HG03521 (cell line): Measurements from ENCODE around the gene SEMA4G.

Source experiments
- ATAC-seq: cut with Tn5 transposase; IDR thresholded peaks from one replicate; pipeline ENCODE4 v1.9.1; 2021; ENCODE audit warnings: mild to moderate bottlenecking, moderate library complexity; ENCODE audit not compliant: unreplicated experiment

Gene SEMA4G, protein sequence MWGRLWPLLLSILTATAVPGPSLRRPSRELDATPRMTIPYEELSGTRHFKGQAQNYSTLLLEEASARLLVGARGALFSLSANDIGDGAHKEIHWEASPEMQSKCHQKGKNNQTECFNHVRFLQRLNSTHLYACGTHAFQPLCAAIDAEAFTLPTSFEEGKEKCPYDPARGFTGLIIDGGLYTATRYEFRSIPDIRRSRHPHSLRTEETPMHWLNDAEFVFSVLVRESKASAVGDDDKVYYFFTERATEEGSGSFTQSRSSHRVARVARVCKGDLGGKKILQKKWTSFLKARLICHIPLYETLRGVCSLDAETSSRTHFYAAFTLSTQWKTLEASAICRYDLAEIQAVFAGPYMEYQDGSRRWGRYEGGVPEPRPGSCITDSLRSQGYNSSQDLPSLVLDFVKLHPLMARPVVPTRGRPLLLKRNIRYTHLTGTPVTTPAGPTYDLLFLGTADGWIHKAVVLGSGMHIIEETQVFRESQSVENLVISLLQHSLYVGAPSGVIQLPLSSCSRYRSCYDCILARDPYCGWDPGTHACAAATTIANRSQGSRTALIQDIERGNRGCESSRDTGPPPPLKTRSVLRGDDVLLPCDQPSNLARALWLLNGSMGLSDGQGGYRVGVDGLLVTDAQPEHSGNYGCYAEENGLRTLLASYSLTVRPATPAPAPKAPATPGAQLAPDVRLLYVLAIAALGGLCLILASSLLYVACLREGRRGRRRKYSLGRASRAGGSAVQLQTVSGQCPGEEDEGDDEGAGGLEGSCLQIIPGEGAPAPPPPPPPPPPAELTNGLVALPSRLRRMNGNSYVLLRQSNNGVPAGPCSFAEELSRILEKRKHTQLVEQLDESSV

DNA sequence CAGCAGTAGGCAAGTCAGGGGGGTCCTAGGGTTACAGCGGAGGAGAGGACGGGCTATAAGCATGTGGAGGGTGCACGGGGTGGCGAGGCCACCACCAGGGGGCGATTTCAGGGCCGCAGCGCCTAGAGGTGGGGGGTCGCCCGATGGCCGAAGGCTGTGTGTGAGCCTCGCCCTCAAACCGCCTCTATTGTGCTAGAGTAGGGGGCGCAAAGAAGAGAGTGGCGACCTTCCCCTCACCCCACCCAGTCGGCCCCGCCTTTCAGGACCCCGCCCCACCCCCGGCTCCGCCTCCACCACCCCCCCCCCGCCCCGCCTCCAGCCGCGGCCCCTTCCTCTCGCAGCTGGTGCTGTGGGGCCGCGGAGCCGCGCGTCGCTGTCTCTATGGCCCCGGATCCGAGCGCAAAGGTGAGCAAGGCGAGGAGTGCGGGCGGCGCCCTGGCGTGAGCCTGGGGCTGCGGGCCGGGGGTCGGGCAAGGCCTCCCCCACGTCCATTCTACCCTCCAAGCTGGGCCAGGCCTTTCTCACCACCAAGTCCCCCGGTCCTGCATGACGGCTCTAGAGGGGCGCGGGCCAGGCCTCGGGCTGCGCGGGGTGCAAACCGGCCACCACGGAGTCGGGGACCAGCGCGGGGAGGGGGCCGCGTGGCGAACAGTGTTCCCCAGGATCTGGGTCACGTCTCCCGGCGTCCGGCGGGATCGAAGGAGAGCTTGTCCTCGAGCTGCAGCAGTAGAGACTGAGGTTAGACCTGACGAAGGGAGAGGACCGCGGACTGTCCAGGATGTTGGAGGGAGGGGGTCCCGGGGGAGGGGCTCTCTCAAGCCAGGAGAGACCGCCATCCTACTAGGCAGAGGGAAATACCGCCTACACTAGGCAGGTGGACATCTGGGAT is at the start of gene SEMA4G:
Gene SEMA4G, plus strand, starts transcription at position 318 of the 889 bp plus-strand sequence. CDS start 3,409 bp downstream, outside the sequence.
- ATAC-seq: no peak

DNA sequence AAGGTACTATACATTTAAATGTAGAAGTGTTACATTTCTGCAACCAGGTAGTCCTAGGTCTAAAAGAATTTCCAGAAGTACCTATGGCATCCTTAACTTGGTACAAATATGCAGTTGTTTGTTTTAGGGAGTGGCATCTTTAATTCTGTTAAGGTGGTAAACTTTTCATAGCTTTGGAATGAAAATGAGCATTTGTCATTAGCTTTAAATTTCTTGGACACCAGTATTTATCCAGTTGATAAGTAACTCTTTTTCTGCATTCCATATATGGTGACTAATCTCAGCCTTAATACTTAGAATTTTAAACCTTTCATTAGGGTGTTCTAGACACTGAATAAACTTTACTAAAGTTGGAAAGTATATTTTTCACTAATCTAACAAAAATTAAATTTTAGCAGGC is 45.7 kb upstream of the SEMA4G start:
- no peak for ATAC-seq

DNA sequence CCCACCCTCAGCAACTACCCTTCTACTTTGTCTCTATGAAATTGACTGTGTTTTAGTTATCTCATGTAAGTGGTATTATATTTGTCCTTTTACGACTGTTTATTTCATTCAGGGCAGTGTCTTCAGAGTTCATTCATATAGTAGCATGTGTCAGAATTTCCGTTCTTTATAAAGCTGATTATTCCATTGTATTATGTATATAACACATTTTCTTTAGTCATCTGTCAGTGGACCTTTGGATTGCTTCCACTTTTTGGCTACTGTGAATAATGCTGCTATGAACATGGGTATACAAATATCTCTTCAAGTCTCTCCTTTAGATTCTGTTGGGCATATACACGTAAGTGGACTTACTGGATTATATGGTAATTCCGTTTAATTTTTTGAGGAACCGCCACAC is 42.0 kb upstream of the SEMA4G start:
- ATAC-seq: no peak

DNA sequence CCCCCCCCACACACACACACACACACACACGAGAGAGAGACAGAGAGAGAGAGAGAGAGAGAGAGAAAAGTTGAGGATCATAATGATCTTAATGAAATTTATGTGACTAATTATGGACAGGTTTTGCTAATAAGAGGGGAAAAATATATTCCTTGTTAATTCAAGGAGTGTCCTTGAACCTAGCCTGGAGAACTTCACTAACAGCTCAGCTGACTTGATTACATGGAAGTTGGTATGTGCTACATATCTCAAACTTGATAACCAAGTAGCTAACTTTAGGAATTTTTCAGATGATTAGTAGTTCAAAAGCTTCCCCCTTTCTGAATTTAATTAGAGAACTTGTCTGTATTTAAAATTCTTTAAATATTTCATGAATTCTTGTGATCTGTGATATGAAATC is 41.3 kb upstream of the SEMA4G start:
- no peak for ATAC-seq

DNA sequence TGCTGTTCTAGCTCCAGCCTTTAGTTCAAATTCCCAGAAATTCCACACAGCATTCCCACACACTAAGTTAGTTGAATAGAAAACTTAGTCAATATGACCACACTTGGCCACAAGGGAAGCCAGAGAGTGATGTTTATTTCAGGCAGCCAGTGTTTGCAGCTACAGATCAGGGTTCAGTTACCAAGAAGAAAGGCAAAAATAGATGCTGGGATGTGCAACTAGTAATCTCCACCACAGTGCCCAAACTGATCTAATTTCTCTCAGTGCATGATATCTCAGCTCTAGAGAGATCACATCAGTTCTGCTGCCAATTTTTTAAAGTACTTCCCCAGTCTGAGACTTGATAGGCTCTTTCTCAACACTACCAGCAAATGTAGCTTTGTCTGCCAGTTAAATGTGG is 38.9 kb upstream of the SEMA4G start:
- no peak for ATAC-seq

DNA sequence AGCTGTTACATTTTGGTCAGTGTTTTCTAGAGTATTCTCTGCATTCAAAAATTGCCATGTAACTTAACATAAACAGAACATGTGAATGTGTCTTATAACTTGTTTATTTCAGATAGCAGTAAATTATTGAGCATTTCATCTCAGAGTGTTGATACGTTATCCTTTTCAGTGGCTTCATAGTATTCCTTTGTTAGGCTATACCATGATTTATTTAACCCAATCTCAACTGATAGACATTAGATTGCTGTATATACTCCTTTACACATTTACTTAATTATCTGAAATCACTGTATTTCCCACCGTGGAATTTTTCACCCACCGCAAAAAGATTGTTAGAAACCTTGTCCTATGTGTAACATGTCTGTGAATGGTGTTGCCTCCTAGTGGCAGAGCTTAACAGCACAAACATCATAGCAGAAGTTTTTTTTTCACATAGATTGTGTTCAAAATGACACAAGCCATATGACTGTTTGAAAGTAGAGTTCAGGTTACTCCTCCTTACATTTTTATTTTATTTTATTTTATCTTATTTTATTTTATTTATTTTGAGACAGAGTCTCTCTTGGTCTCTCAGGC is 35.1 kb upstream of the SEMA4G start:
- no peak for ATAC-seq

DNA sequence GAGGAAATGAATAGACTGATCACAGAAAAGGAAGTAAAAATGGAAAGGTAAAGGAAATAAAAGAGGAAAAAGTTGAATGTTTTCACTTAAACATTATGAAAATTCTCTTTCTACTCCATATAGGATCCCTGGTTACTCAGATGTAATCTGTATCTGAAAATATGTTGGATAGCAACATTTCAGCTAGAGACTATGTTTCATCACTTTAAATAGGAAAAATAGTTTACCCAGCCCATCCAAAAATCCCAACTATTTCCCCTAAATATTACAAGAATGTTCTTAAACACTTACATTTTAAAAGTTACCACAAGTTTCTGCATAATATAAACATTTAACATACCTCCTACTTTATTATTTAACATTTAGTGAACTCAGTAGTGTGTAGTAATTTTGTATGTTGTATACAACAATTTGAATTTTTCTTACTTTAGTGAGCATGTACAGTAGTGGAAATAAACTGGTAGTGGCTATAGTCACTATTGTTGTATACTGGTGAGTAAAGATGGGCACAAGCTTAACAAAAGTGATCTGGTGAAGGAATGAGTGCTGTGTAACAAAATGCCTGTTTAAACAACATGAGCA is 29.4 kb upstream of the SEMA4G start:
- ATAC-seq: no peak

DNA sequence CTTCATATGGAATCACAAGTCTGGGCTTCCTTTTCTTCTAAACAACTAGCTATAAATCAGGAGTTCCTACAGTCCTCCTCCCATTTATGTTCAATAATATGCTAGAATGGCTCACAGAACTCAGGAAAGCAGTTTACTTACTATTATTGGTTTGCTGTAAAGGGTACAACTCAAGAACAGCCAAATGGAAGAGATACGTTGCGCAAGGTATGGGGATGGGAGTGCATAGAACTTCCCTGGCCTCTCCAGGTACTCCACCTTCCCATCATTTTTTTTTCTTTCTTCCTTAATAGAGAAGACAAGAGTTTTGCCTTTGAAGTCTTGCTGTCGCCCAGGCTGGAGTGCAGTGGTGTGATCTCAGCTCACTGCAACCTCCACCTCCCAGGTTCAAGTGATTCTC is 27.1 kb upstream of the SEMA4G start:
- no peak for ATAC-seq

DNA sequence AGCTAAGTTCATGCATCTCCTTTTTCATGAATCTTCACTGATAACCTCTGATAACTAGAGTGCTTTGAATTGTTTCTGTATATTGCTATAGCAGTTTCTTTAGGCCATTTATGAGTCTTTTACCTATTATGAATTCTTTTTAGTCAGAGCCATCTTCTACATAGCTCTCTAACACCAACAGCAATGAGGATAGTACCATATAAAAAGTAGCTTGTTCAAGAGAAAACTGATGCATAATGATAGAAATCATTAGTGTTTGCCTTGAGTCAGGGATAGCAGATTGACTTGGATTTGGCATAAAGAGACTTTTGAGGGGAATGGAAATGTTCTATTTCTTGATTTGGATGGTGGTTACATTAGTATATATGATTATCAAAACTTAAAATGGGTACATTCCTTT is 25.8 kb upstream of the SEMA4G start:
- no peak for ATAC-seq

DNA sequence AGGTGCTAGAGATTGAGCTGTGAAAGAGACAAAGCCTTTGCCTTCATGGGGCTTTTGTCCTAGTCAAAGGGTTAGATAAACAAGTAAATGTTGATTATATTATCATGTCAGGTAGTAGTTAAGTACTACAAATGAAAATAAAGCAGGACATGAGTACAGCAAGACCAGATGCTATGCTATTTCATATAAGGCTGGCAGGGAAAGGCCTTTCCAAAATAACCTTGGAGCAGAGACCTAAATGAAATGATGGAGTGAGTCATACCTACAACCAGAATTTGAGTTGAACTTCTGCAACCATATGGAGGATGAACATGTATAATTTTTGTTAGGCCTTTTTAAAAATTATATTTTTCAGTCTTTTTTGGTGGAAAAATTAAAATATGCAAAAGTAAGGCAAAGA is 23.6 kb upstream of the SEMA4G start:
- ATAC-seq: no peak

DNA sequence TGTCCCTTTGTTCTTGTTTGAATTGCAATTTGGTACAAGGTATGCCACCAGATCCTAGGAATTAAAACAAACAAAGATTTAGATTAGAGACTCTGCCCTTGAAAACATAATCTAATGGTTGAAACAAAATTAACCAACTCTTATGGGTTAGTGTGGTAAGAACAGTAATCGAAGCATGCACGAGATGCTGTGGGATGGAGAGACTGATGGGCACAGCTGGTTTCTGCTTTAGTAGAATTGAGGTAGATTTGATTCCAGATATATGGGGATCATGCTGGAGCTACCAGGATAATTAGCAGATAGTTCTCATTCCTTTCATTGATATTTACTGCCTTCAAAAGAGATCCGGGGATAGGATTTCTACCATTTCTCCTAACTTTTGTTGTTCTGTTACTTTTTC is 20.4 kb upstream of the SEMA4G start:
- ATAC-seq: no peak

DNA sequence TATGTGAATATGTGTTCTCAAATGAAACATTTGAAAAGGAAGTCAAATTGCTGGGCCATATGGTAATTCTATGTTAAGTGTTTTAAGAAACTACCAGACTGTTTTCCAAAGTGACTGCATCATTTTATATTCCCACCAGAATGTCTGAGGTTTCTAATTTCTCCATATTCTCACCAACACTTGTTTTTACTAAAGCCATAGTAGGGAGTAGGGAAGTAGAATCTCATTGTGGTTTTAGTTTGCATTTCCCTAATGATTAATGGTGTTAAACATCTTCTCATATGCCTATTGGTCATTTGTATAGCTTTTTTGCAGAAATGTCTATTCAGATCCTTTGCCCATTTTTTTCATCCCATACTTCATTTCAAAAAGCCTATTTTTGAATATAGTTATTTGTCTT is 9.1 kb upstream of the SEMA4G start:
- no peak for ATAC-seq

DNA sequence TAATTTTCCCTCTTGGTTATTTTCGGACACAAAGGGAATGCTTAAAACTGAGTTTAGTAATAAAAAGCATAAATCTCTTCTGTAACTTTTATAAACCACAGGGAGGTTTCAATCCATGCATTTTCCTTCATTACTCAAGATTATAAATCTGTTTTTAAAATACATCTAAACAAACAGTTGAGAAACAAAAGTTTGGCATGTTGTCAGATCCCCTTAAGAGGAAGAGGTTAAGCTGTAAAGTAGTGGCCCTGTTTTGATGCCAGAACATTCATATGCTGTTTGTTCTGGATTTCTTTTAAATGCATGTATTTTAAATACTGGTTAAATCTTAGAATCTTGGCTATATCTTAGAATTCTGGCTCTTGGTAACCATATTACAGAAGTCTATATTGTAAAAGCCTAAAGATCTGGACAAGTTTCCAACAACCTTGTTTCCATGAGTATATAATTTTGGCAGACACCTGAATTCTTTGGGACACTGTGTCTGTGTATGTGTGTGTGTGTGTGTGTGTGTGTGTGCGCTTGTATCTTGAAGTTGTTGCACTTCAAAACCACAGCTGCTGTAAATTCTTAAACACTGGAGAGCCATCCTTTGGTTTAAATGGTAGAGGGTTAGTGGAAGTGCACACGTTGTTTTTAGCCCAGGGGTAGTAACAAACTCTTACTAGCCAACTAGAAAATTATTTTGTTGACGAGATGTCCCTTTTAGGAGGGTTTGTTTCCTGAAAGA is 6.8 kb upstream of the SEMA4G start:
- no peak for ATAC-seq

DNA sequence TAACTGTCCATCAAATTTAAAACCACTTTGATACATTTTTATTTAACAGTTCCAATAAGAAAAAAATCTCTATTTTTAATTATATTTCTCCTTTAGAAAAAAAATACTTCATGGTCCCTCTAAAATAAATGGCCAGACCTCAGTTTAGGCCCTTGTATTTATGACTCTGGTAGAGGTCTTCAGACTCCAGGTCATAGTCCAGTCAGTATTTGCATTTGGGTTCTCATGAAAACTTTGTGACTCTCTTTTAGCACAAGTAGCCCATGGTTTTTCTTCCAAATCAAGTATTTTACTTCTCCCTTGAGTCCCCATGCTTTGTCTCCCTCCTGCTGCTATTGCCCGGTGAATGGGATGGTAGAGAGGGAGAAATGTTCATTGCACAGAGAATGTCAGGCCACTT is 5.5 kb upstream of the SEMA4G start:
- ATAC-seq: no peak

DNA sequence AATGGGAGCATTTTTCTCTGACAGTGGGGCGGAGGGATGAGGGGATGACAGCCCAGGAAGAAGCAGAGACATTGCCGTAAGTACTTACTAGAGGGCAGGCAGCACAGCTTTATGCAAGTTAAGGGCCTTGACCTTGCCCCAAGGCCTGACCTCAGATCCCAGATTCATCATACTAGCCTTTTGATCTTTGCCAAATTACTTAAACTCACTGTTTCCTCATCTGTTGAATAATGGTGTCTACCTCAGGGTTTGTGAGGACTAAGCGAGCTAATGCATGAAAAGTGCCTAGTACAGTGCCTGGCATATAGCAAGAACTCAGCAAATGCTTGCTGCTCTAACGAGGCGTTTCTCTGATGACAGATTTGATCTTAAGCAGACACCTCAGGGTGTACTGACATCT is 3.5 kb upstream of the SEMA4G start:
- no peak for ATAC-seq

DNA sequence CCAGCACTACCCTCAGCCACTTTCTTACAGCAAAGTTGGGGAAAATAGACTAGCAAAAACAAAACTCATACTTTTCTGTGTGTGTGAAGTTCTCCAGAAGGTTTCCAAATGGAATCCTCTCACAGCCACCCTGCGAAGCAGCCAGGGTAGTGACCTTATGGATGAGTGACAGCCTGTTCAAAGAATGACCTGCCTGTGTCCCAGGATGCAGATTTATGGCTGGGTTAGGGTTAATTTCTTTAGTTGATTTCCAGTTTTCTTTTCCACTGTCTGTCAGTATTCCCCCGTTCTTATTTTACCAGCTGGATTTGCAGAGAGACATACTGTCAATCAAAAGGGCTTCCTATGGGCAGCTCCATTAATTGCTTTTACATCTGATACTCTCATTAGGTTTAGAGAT is 2.4 kb upstream of the SEMA4G start:
- no peak for ATAC-seq

DNA sequence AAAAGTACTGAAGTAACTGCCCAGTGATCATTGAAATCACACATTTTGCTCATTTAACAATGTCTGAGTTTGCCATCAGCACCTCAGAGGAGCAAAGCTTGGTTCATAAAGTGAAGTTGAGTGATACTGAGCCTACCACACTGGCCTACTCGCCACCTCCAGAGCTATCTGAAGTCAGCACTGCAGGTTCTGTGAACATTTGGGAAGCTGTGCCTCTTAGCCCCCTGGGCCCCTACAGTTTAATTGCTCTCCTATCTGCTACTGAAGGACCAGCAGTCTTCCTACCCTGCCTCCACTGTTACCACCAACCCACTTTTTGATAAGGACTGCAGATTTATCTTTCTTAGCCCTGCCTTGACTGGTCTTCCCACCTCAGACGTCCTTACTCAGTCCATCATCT is 2.0 kb upstream of the SEMA4G start:
- ATAC-seq: no peak

DNA sequence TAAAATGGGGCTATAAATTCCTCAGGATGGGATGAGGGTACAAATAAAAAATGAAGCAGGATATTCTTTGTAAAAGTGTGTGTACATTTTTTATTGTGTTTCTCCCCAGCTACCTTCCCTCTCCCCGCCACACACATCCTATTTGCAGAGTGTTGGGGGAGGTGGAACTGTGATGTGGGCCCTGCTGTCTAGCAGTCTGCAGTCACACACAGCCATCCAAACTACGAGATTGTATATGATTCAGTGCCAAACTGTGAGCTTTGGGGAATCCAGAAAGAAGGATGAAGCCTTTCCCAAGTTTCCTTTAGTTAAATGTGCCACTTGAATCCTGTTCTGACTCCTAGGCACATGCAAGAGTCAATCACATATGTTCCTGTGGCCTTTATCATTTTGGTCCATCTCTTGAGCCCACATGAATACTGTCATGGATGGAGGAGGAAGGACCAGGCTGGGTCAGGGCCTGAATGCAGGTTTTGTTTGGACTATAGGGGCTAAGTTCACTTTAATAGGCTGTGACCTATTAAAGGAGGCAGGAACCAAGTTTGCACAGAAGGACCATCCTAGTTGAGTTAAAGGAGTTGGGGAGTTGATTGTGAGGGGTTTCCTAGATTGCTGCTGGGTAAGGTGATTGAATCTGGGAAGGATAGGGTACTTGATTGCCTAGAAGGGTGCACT is 1.1 kb upstream of the SEMA4G start:
- ATAC-seq: no peak

DNA sequence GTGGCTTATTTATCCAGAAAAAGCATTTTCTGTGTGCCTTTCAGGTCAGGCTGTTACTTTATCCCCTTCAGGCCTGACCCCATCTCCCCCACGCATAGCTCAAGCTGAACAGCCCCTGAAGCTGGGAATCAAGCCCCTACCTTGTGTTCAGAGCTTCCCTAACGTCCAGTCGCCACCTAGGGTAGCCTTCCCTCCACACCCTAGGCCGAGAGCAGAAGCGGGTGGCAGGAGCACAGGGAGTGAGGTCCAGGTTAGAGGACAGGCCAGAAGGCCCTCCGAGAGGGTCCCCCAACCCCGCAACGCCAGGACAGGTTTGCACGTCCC is 479 bp upstream of the SEMA4G start:
- ATAC-seq: no peak
